ENCODE data around the gene L1TD1. TPM values are rescaled to one million over a fixed set of nuclear protein-coding genes. Genes with fewer than 3 reads are reported as not detected.
A peak's percentile ranks its signal among the peaks of the same experiment; 100 is the strongest.
"Not testable (repeated sequence)": the region's sequence is repeated elsewhere in the genome, so short reads cannot be mapped to it uniquely, and the experiment has no call there.

Gene L1TD1, protein sequence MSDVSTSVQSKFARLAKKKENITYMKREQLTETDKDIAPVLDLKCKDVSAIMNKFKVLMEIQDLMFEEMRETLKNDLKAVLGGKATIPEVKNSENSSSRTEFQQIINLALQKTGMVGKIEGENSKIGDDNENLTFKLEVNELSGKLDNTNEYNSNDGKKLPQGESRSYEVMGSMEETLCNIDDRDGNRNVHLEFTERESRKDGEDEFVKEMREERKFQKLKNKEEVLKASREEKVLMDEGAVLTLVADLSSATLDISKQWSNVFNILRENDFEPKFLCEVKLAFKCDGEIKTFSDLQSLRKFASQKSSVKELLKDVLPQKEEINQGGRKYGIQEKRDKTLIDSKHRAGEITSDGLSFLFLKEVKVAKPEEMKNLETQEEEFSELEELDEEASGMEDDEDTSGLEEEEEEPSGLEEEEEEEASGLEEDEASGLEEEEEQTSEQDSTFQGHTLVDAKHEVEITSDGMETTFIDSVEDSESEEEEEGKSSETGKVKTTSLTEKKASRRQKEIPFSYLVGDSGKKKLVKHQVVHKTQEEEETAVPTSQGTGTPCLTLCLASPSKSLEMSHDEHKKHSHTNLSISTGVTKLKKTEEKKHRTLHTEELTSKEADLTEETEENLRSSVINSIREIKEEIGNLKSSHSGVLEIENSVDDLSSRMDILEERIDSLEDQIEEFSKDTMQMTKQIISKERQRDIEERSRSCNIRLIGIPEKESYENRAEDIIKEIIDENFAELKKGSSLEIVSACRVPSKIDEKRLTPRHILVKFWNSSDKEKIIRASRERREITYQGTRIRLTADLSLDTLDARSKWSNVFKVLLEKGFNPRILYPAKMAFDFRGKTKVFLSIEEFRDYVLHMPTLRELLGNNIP
- total RNA-seq = 5.3 to 5.5 TPM (median 5.5 TPM) in 3 replicates

GRCh38 chr1:62194651-62195544, at the start of gene L1TD1:
Gene L1TD1, plus strand, starts transcription at chr1:62194849. Its CDS starts 11,780 bp downstream, at chr1:62206629.
- Mint-ChIP-seq H3K9me3 (no peaks in the 10 kb centered on the region), H3K27ac (peak within 1 kb of the TSS; percentile 50), H3K4me1 (peaks cover 15% of the 10 kb centered on the region), H3K27me3 (ENCODE audit: low read depth) (peaks cover 23% of the 10 kb centered on the region), H3K4me3 (peak within 1 kb of the TSS; percentile 65), H3K36me3 (no peaks in the 10 kb centered on the region)
- TF ChIP-seq, protein P1, sequence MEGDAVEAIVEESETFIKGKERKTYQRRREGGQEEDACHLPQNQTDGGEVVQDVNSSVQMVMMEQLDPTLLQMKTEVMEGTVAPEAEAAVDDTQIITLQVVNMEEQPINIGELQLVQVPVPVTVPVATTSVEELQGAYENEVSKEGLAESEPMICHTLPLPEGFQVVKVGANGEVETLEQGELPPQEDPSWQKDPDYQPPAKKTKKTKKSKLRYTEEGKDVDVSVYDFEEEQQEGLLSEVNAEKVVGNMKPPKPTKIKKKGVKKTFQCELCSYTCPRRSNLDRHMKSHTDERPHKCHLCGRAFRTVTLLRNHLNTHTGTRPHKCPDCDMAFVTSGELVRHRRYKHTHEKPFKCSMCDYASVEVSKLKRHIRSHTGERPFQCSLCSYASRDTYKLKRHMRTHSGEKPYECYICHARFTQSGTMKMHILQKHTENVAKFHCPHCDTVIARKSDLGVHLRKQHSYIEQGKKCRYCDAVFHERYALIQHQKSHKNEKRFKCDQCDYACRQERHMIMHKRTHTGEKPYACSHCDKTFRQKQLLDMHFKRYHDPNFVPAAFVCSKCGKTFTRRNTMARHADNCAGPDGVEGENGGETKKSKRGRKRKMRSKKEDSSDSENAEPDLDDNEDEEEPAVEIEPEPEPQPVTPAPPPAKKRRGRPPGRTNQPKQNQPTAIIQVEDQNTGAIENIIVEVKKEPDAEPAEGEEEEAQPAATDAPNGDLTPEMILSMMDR (IDR thresholded peaks at IDR 0.05; ENCODE audit: unreplicated experiment) = no peak
- DNase-seq (ENCODE audit: low spot score in 2 of 2, unreplicated experiment in 2 of 2) = peak in 1 of 2 experiments; percentile 55

- no peaks in the 10 kb centered on the region for H3K4me1 Mint-ChIP-seq
- no peaks in the 10 kb centered on the region for H3K9me3 Mint-ChIP-seq
- DNase-seq (ENCODE audit: low spot score in 2 of 2, unreplicated experiment in 2 of 2) = no peak
- TF ChIP-seq, protein P1 (IDR thresholded peaks at IDR 0.05; ENCODE audit: unreplicated experiment) = no peak
- H3K4me3 Mint-ChIP-seq = no peak overlapping the region
- peaks cover 18% of the 10 kb centered on the region for H3K36me3 Mint-ChIP-seq
- H3K27me3 Mint-ChIP-seq (ENCODE audit: low read depth) = no peaks in the 10 kb centered on the region
- H3K27ac Mint-ChIP-seq = no peak overlapping the region
Observed at GRCh38 chr1:62159940-62160348, 34.7 kb upstream of the L1TD1 start.

- Mint-ChIP-seq H3K27ac (no peak overlapping the region), H3K4me3 (no peak overlapping the region), H3K36me3 (peaks cover 20% of the 10 kb centered on the region), H3K27me3 (ENCODE audit: low read depth) (no peaks in the 10 kb centered on the region), H3K4me1 (no peaks in the 10 kb centered on the region), H3K9me3 (no peaks in the 10 kb centered on the region)
- DNase-seq (ENCODE audit: low spot score in 2 of 2, unreplicated experiment in 2 of 2) = no peak
- TF ChIP-seq, protein P1 (IDR thresholded peaks at IDR 0.05; ENCODE audit: unreplicated experiment) = no peak
Observed at GRCh38 chr1:62161711-62162110, 32.9 kb upstream of the L1TD1 start.

GRCh38 chr1:62170380-62170779, 24.3 kb upstream of the L1TD1 start:
- not testable (repeated sequence) for H3K9me3 Mint-ChIP-seq; DNase-seq (ENCODE audit: low spot score in 2 of 2, unreplicated experiment in 2 of 2); H3K36me3 Mint-ChIP-seq; H3K27me3 Mint-ChIP-seq (ENCODE audit: low read depth); H3K4me3 Mint-ChIP-seq
- Mint-ChIP-seq H3K27ac (peak overlapping the region; percentile 37), H3K4me1 (peaks cover 16% of the 10 kb centered on the region)

- Mint-ChIP-seq H3K4me1 (peaks cover 43% of the 10 kb centered on the region), H3K9me3 (no peaks in the 10 kb centered on the region), H3K27me3 (ENCODE audit: low read depth) (no peaks in the 10 kb centered on the region), H3K36me3 (no peaks in the 10 kb centered on the region), H3K27ac (no peak overlapping the region), H3K4me3 (no peak overlapping the region)
- TF ChIP-seq, protein P1 (IDR thresholded peaks at IDR 0.05; ENCODE audit: unreplicated experiment) = peak; percentile 67
- peak in 1 of 2 experiments; percentile 49 for DNase-seq (ENCODE audit: low spot score in 2 of 2, unreplicated experiment in 2 of 2)
Observed at GRCh38 chr1:62175568-62176179, 19.0 kb upstream of the L1TD1 start.

Measured in mesothelial cell of epicardium (in vitro differentiated cells).